GM19438 (cell line): ENCODE results near the gene PPP1CB.
"Not testable (repeated sequence)": the region's sequence is repeated elsewhere in the genome, so short reads cannot be mapped to it uniquely, and the experiment has no call there.

Experiments
- ATAC-seq: cut with Tn5 transposase; IDR thresholded peaks from one replicate; pipeline ENCODE4 v1.9.1; 2021; ENCODE audit warnings: low read depth; ENCODE audit not compliant: unreplicated experiment

Gene PPP1CB

GRCh38 chr2:28772351-28772750 lies 20.7 kb downstream of the PPP1CB start:
- no peak for ATAC-seq

GRCh38 chr2:28776471-28776870 lies 24.8 kb downstream of the PPP1CB start:
- no peak for ATAC-seq

- ATAC-seq, result no peak
Observed at GRCh38 chr2:28778392-28778791, 26.8 kb downstream of the PPP1CB start.

- no peak for ATAC-seq
Observed at GRCh38 chr2:28779001-28779400, 27.4 kb downstream of the PPP1CB start.

GRCh38 chr2:28780496-28780895 lies 28.9 kb downstream of the PPP1CB start:
- ATAC-seq, result no peak

- ATAC-seq, result no peak
Observed at GRCh38 chr2:28782423-28782822, 30.8 kb downstream of the PPP1CB start.

- not testable (repeated sequence) for ATAC-seq
Observed at GRCh38 chr2:28784570-28784969, 32.9 kb downstream of the PPP1CB start.

- ATAC-seq, result no peak
Observed at GRCh38 chr2:28796620-28797019, 45.0 kb downstream of the PPP1CB start.

GRCh38 chr2:28801726-28802125 lies 50.1 kb downstream of the PPP1CB start:
- no peak for ATAC-seq

GRCh38 chr2:28802975-28803429 lies 51.4 kb downstream of the PPP1CB start:
- no peak for ATAC-seq

GRCh38 chr2:28809927-28810326 lies 58.3 kb downstream of the PPP1CB start:
- no peak for ATAC-seq

GRCh38 chr2:28810384-28811285 lies 59.0 kb downstream of the PPP1CB start, which contains the start of gene SPDYA:
SPDYA (plus strand) TSS chr2:28810834; CDS start chr2:28816015, 5,181 bp downstream.
- ATAC-seq, result peak; percentile 90

- no peak for ATAC-seq
Observed at GRCh38 chr2:28818053-28818452, 66.4 kb downstream of the PPP1CB start.

- no peak for ATAC-seq
Observed at GRCh38 chr2:28821295-28821958, 69.8 kb downstream of the PPP1CB start.

- ATAC-seq, result no peak
Observed at GRCh38 chr2:28822036-28822435, 70.4 kb downstream of the PPP1CB start.

GRCh38 chr2:28824207-28824606 lies 72.6 kb downstream of the PPP1CB start:
- ATAC-seq, result no peak

GRCh38 chr2:28824870-28825269 lies 73.2 kb downstream of the PPP1CB start:
- ATAC-seq, result no peak

- ATAC-seq, result no peak
Observed at GRCh38 chr2:28828382-28828781, 76.8 kb downstream of the PPP1CB start.

- ATAC-seq, result no peak
Observed at GRCh38 chr2:28833740-28834470, 82.3 kb downstream of the PPP1CB start.

GRCh38 chr2:28835781-28836180 lies 84.2 kb downstream of the PPP1CB start:
- ATAC-seq, result no peak

- ATAC-seq, result no peak
Observed at GRCh38 chr2:28838971-28839370, 87.3 kb downstream of the PPP1CB start.
